GM12878 (cell line): ENCODE measurements around the gene ADA.

Experiments used
- CBFB ChIP-seq: IDR thresholded peaks from 2 replicates; pipeline ENCODE4 v1.6.1; 2016; ENCODE audit warnings: antibody characterized with exemption, low read depth
- CHD1 ChIP-seq: IDR thresholded peaks from 2 replicates; pipeline ENCODE4 v1.6.1; 2012; ENCODE audit warnings: low read depth, low read length, improper control_type of control experiment
- ELK1 ChIP-seq: IDR thresholded peaks from 2 replicates; pipeline ENCODE4 v1.6.1; 2012; ENCODE audit warnings: low read depth, low read length, improper control_type of control experiment
- EZH2 ChIP-seq: IDR thresholded peaks from 2 replicates; pipeline ENCODE4 v1.6.1; 2012; ENCODE audit warnings: low read depth, mild to moderate bottlenecking, control low read depth, inconsistent platforms, low read length, borderline replicate concordance; ENCODE audit not compliant: control insufficient read depth
- GABPA ChIP-seq: IDR thresholded peaks from 2 replicates; pipeline ENCODE4 v1.6.1; 2014; ENCODE audit warnings: antibody characterized with exemption, low read depth, mild to moderate bottlenecking, inconsistent platforms
- REST ChIP-seq: IDR thresholded peaks from 2 replicates; pipeline ENCODE4 v1.6.1; 2012; ENCODE audit warnings: mild to moderate bottlenecking, low read depth, low read length
- TF ChIP-seq, protein P1 (sequence below), 3 experiments: IDR thresholded peaks in 2 of 3; conservative IDR thresholded peaks in 1 of 3; 2 replicates each; pipeline ENCODE4 v1.5.1; 2011; ENCODE audit warnings: low read depth in 3 of 3, low read length in 3 of 3, mild to moderate bottlenecking in 3 of 3, control low read depth in 2 of 3, moderate library complexity in 2 of 3, inconsistent platforms in 1 of 3, mixed read lengths in 1 of 3; ENCODE audit not compliant: control insufficient read depth in 2 of 3, insufficient read depth in 1 of 3; ENCODE audit errors: extremely low read depth in 1 of 3

DNA sequence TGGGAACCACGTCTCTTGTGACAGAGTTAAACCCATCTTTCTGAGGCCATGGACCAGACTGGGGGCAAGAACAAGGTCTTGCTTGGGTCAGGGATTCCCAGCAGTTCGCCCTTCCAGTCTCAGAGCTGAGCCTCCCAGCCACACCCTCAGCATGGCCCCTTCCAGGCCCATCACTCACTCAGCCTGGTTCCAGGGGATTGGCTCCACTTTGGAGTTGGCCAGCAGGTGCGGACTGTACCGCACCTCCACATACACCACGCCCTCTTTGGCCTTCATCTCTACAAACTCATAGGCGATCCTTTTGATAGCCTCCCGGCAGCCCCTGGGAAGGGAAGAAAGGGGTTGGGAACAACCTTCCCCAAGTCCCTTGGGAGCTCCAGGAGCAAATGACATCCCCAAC is 25.2 kb downstream of the ADA start:
- TF ChIP-seq CHD1 = no peak
- TF ChIP-seq CBFB = no peak
- TF ChIP-seq REST = no peak
- TF ChIP-seq EZH2 = no peak
- no peak for TF ChIP-seq GABPA
- TF ChIP-seq, protein P1, sequence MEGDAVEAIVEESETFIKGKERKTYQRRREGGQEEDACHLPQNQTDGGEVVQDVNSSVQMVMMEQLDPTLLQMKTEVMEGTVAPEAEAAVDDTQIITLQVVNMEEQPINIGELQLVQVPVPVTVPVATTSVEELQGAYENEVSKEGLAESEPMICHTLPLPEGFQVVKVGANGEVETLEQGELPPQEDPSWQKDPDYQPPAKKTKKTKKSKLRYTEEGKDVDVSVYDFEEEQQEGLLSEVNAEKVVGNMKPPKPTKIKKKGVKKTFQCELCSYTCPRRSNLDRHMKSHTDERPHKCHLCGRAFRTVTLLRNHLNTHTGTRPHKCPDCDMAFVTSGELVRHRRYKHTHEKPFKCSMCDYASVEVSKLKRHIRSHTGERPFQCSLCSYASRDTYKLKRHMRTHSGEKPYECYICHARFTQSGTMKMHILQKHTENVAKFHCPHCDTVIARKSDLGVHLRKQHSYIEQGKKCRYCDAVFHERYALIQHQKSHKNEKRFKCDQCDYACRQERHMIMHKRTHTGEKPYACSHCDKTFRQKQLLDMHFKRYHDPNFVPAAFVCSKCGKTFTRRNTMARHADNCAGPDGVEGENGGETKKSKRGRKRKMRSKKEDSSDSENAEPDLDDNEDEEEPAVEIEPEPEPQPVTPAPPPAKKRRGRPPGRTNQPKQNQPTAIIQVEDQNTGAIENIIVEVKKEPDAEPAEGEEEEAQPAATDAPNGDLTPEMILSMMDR (IDR thresholded peaks at IDR 0.05 in 2 of 3, conservative IDR thresholded peaks at IDR 0.05 in 1 of 3; ENCODE audit: control insufficient read depth in 2 of 3, extremely low read depth in 1 of 3, insufficient read depth in 1 of 3, low read depth in 3 of 3, low read length in 3 of 3) = no peak
- TF ChIP-seq ELK1 = no peak
